Caco-2 (cell line): ENCODE data around the gene NKAIN4. TPM values are rescaled to one million over a fixed set of nuclear protein-coding genes. Genes with fewer than 3 reads are reported as not detected.
"Not testable (repeated sequence)": the region's sequence is repeated elsewhere in the genome, so short reads cannot be mapped to it uniquely, and the experiment has no call there.

Source experiments
- BruUV-seq: library from RNA; stranded (reverse); fragments of 400-500 nt; replicated peaks from 2 replicates; lab custom pipeline; 2021; lab: Mats Ljungman, UMichigan
- CTCF ChIA-PET: fragments of 300-600 bp; sonication (Branson Sonifier 250); formaldehyde crosslinking; loops from one replicate; lab custom pipeline; 2022; ENCODE audit warnings: antibody characterized with exemption; lab: Charles Lee
- POLR2A ChIA-PET: fragments of 300-600 bp; sonication (Branson Sonifier 250); formaldehyde crosslinking; loops from one replicate; lab custom pipeline; 2022; ENCODE audit warnings: antibody characterized with exemption; lab: Charles Lee
- DNase-seq, 2 experiments: peaks; one replicate each; pipeline versions ENCODE4 v3.0.0 to v3.0.0-alpha.2; 2020 to 2022
- H3K27me3 ChIP-seq: replicated peaks from 2 replicates; pipeline ENCODE4 v1.6.0; 2011; ENCODE audit warnings: low read length; ENCODE audit not compliant: control insufficient read depth, insufficient read depth
- H3K36me3 ChIP-seq: 2 replicates; pipeline ENCODE4 v1.5.1; 2011; ENCODE audit warnings: low read length; ENCODE audit not compliant: control insufficient read depth, insufficient read depth
- H3K4me1 ChIP-seq: fragments of 250-450 bp; sonication (Bioruptor Pico); 2 replicates; pipeline ENCODE4 v1.5.1; 2020; ENCODE audit warnings: mild to moderate bottlenecking
- H3K4me3 ChIP-seq: 2 replicates; pipeline ENCODE4 v1.5.1; 2011; ENCODE audit warnings: low read depth, mild to moderate bottlenecking, control low read depth, low read length
- H3K9me3 ChIP-seq: fragments of 250-450 bp; sonication (Bioruptor Pico); 2 replicates; pipeline ENCODE4 v1.5.1; 2020; ENCODE audit warnings: mild to moderate bottlenecking, moderate library complexity
- H3K27ac Mint-ChIP-seq: one replicate; pipeline ENCODE4 v1.8.0; 2022; ENCODE audit warnings: mixed read lengths; ENCODE audit not compliant: unreplicated experiment
- H3K27me3 Mint-ChIP-seq: one replicate; pipeline ENCODE4 v1.8.0; 2022; ENCODE audit warnings: mixed read lengths; ENCODE audit not compliant: insufficient read depth, unreplicated experiment
- H3K36me3 Mint-ChIP-seq: one replicate; pipeline ENCODE4 v1.8.0; 2022; ENCODE audit warnings: mild to moderate bottlenecking, mixed read lengths; ENCODE audit not compliant: insufficient read depth, unreplicated experiment
- H3K4me1 Mint-ChIP-seq: one replicate; pipeline ENCODE4 v1.8.0; 2022; ENCODE audit warnings: low read depth, mixed read lengths; ENCODE audit not compliant: unreplicated experiment
- H3K4me3 Mint-ChIP-seq: one replicate; pipeline ENCODE4 v1.8.0; 2022; ENCODE audit warnings: mild to moderate bottlenecking, moderate library complexity, mixed read lengths; ENCODE audit not compliant: unreplicated experiment
- H3K9me3 Mint-ChIP-seq: one replicate; pipeline ENCODE4 v1.8.0; 2022; ENCODE audit warnings: mixed read lengths; ENCODE audit not compliant: unreplicated experiment
- CTCF ChIP-seq, 2 experiments: fragments of 200-600 bp in 1 of 2; IDR thresholded peaks; 1 replicate in 1 of 2; 2 replicates in 1 of 2; pipeline versions ENCODE4 v1.5.1 to v1.8.0; 2011 to 2022; ENCODE audit warnings: antibody characterized with exemption in 1 of 2, control low read depth in 1 of 2, inconsistent platforms in 1 of 2, low read depth in 1 of 2, low read length in 1 of 2, mild to moderate bottlenecking in 1 of 2, moderate library complexity in 1 of 2; ENCODE audit not compliant: insufficient read depth in 1 of 2, severe bottlenecking in 1 of 2, unreplicated experiment in 1 of 2
- intact Hi-C: fragments of 100-400 bp; cut with micrococcal nuclease; formaldehyde crosslinking; loops from one replicate; pipeline ENCODE4 v1.10.0; 2022; ENCODE audit not compliant: unreplicated experiment
- total RNA-seq: library from RNA; stranded (reverse); gene quantifications from 2 replicates; pipeline ENCODE4 v1.2.3, GENCODE V29; 2022

NKAIN4 gene
- total RNA-seq, 1 experiment from 2014 or later: 2.7 TPM

DNA sequence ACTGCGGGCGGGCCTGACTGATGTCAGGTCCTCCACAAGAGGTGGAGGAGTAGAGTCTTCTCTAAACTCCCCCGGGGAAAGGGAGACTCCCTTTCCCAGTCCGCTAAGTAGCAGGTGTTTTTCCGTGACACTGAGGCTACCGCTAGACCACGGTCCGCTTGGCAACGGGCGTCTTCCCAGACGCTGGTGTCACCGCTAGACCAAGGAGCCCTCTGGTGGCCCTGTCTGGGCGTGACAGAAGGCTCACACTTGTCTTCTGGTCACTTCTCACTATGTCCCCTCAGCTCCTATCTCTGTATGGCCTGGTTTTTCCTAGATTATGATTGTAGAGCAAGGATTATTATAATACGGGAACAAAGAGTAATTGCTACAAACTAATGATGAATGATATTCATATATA, 2.9 kb downstream of the NKAIN4 start:
- H3K9me3 Mint-ChIP-seq, H3K36me3 Mint-ChIP-seq, BruUV-seq, H3K4me3 ChIP-seq, H3K36me3 ChIP-seq, H3K9me3 ChIP-seq, POLR2A ChIA-PET, H3K27me3 ChIP-seq, H3K4me3 Mint-ChIP-seq, H3K27me3 Mint-ChIP-seq: not testable (repeated sequence)
- peak; percentile 78 for DNase-seq
- H3K4me1 ChIP-seq: peaks cover 58% of the 10 kb centered on the region
- CTCF ChIA-PET: interaction anchor here (0.6 to 3.2 kb wide), 4 partner anchors 17 to 376 kb away, joined by 3 to 23 read pairs (median 9); no protein-coding TSS in a partner anchor
- Mint-ChIP-seq H3K4me1 (peaks cover 41% of the 10 kb centered on the region), H3K27ac (peak overlapping the region; percentile 5)
- intact Hi-C loops: loop anchor here (1.0 to 2.0 kb wide), 2 partner anchors 21 to 28 kb away; partner anchors contain the start of gene ARFGAP1
- TF ChIP-seq CTCF (IDR thresholded peaks at IDR 0.05; ENCODE audit: insufficient read depth in 1 of 2, low read depth in 1 of 2, low read length in 1 of 2, severe bottlenecking in 1 of 2, unreplicated experiment in 1 of 2): peak; percentile 35 to 69

DNA sequence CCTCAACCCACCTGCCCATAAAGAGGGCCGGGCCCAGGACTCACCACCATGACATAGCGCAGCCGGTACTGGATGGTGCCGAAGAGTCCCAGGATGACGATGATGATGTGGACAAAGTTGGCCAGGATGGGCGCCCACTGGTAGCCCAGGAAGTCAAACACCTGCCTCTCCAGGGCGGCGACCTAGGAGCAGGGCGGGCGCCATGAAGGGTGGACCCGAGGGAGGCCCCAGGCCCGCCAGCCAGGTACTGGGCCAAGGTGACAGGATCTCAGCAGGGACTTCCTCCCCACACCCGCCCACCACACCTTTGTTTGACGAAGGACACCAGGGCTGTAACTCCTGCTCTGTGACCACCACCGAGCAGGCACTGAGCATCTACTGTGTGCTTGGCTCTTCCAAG, 4.4 kb downstream of the NKAIN4 start:
- BruUV-seq: no TSS peak
- no peak for DNase-seq
- Histone ChIP-seq H3K36me3 (no peaks in the 10 kb centered on the region), H3K9me3 (no peaks in the 10 kb centered on the region), H3K4me3 (no peak overlapping the region), H3K4me1 (peaks cover 43% of the 10 kb centered on the region), H3K27me3 (no peaks in the 10 kb centered on the region)
- no peak for TF ChIP-seq CTCF (IDR thresholded peaks at IDR 0.05; ENCODE audit: insufficient read depth in 1 of 2, low read depth in 1 of 2, low read length in 1 of 2, severe bottlenecking in 1 of 2, unreplicated experiment in 1 of 2)
- H3K36me3 Mint-ChIP-seq: peaks cover 9% of the 10 kb centered on the region
- H3K4me1 Mint-ChIP-seq: peaks cover 26% of the 10 kb centered on the region
- no peak overlapping the region for H3K4me3 Mint-ChIP-seq
- no peaks in the 10 kb centered on the region for H3K9me3 Mint-ChIP-seq
- intact Hi-C loops: loop anchor here (2.0 kb wide), 1 partner anchor 23 kb away; the partner anchor contains the start of gene ARFGAP1
- peak overlapping the region; percentile 1 for H3K27ac Mint-ChIP-seq
- H3K27me3 Mint-ChIP-seq: no peaks in the 10 kb centered on the region
- ChIA-PET POLR2A (no interaction called here), CTCF (interaction anchor here (1.9 kb wide), 1 partner anchor 27 kb away, joined by 19 read pairs; no protein-coding TSS in a partner anchor)

- H3K9me3 Mint-ChIP-seq: no peaks in the 10 kb centered on the region
- POLR2A ChIA-PET: interaction anchor here (0.9 kb wide), 1 partner anchor 24 kb away, joined by 3 read pairs; the partner anchor contains the start of gene ARFGAP1
- H3K36me3 ChIP-seq: no peaks in the 10 kb centered on the region
- DNase-seq: peak in 1 of 2 experiments; percentile 66
- no peaks in the 10 kb centered on the region for H3K27me3 ChIP-seq
- H3K27ac Mint-ChIP-seq: peak overlapping the region; percentile 1
- no TSS peak for BruUV-seq
- no peaks in the 10 kb centered on the region for H3K9me3 ChIP-seq
- H3K4me1 ChIP-seq: peaks cover 39% of the 10 kb centered on the region
- H3K36me3 Mint-ChIP-seq: peaks cover 9% of the 10 kb centered on the region
- H3K4me1 Mint-ChIP-seq: peaks cover 24% of the 10 kb centered on the region
- H3K4me3 ChIP-seq: no peak overlapping the region
- no peak overlapping the region for H3K4me3 Mint-ChIP-seq
- intact Hi-C loops: no loop called here
- TF ChIP-seq CTCF (IDR thresholded peaks at IDR 0.05; ENCODE audit: insufficient read depth in 1 of 2, low read depth in 1 of 2, low read length in 1 of 2, severe bottlenecking in 1 of 2, unreplicated experiment in 1 of 2): no peak
- CTCF ChIA-PET: interaction anchor here (0.7 to 1.9 kb wide), 3 partner anchors 14 to 26 kb away, joined by 5 to 19 read pairs (median 7); partner anchors contain the start of gene ARFGAP1
- no peaks in the 10 kb centered on the region for H3K27me3 Mint-ChIP-seq
These were observed 5.2 kb downstream of the NKAIN4 start for GRCh38 chr20:63248835-63249591.
